DND-41 (cell line): ENCODE results near the gene SPOCK2.

Experiments used
- ATAC-seq: fragments of 200-7000 bp; cut with Tn5 transposase; 3 replicates; pipeline ENCODE4 v1.9.1; 2021; ENCODE audit warnings: low read depth; ENCODE audit not compliant: insufficient read depth
- DNase-seq: peaks from one replicate; pipeline ENCODE4 v3.0.0-alpha.2; 2020
- H2AFZ ChIP-seq: 2 replicates; pipeline ENCODE4 v1.6.0; 2012; ENCODE audit warnings: low read depth, low read length
- H3K27ac ChIP-seq: 2 replicates; pipeline ENCODE4 v1.5.1; 2012; ENCODE audit warnings: low read length, inconsistent platforms
- H3K27me3 ChIP-seq: fragments of 200-600 bp; sonication (generic); 2 replicates; pipeline ENCODE4 v1.6.0; 2012; ENCODE audit warnings: low read length, mild to moderate bottlenecking, inconsistent platforms; ENCODE audit not compliant: insufficient read depth, poor library complexity
- H3K36me3 ChIP-seq: 2 replicates; pipeline ENCODE4 v1.5.1; 2012; ENCODE audit warnings: low read length, inconsistent platforms; ENCODE audit not compliant: insufficient read depth
- H3K4me1 ChIP-seq: 2 replicates; pipeline ENCODE4 v1.5.1; 2012; ENCODE audit warnings: mild to moderate bottlenecking, low read length; ENCODE audit not compliant: insufficient read depth
- H3K4me2 ChIP-seq: 2 replicates; pipeline ENCODE4 v1.6.0; 2012; ENCODE audit warnings: mild to moderate bottlenecking, moderate library complexity, low read length, inconsistent platforms; ENCODE audit not compliant: insufficient read depth
- H3K4me3 ChIP-seq, 2 experiments: fragments of 200-600 bp in 1 of 2; shearing (Covaris generic) in 1 of 2; 2 replicates each; pipeline ENCODE4 v1.5.1; 2012 to 2016; ENCODE audit warnings: inconsistent platforms in 2 of 2, low read length in 2 of 2, mild to moderate bottlenecking in 2 of 2, low read depth in 1 of 2, moderate library complexity in 1 of 2
- H3K79me2 ChIP-seq: 2 replicates; pipeline ENCODE4 v1.6.0; 2012; ENCODE audit warnings: low read length, inconsistent platforms; ENCODE audit not compliant: insufficient read depth
- H3K9ac ChIP-seq: 2 replicates; pipeline ENCODE4 v1.6.0; 2012; ENCODE audit warnings: low read depth, mild to moderate bottlenecking, inconsistent platforms, low read length, moderate library complexity
- H3K9me3 ChIP-seq: 2 replicates; pipeline ENCODE4 v1.5.1; 2012; ENCODE audit warnings: low read length, moderate library complexity, mild to moderate bottlenecking, inconsistent platforms; ENCODE audit not compliant: insufficient read depth, severe bottlenecking
- H4K20me1 ChIP-seq: 2 replicates; pipeline ENCODE4 v1.6.0; 2012; ENCODE audit warnings: low read length; ENCODE audit not compliant: insufficient read depth
- CTCF ChIP-seq: IDR thresholded peaks from 2 replicates; pipeline ENCODE4 v1.5.1; 2012; ENCODE audit warnings: borderline replicate concordance, low read length, moderate library complexity, mild to moderate bottlenecking; ENCODE audit not compliant: poor library complexity, severe bottlenecking; ENCODE audit errors: extremely low read depth
- EZH2 ChIP-seq: IDR thresholded peaks from 3 replicates; pipeline ENCODE4 v1.6.1; 2012; ENCODE audit warnings: borderline replicate concordance, low read depth, mild to moderate bottlenecking, moderate library complexity, low read length, inconsistent platforms; ENCODE audit not compliant: severe bottlenecking

Gene SPOCK2

GRCh38 chr10:72098836-72099599, 10.7 kb upstream of the SPOCK2 start:
- ATAC-seq = no peak

GRCh38 chr10:72098301-72098835, 10.0 kb upstream of the SPOCK2 start:
- H4K20me1 ChIP-seq = no peaks in the 10 kb centered on the region
- no peak overlapping the region for H3K4me3 ChIP-seq
- H3K9ac ChIP-seq = no peak overlapping the region
- no peaks in the 10 kb centered on the region for H3K9me3 ChIP-seq
- no peaks in the 10 kb centered on the region for H3K79me2 ChIP-seq
- no peak overlapping the region for H3K27ac ChIP-seq
- H3K36me3 ChIP-seq = peaks cover 37% of the 10 kb centered on the region
- no peak overlapping the region for H3K4me2 ChIP-seq
- no peaks in the 10 kb centered on the region for H3K4me1 ChIP-seq
- TF ChIP-seq CTCF = no peak
- TF ChIP-seq EZH2 = no peak
- ATAC-seq (no peak), DNase-seq (no peak)
- H3K27me3 ChIP-seq = no peaks in the 10 kb centered on the region
- H2AFZ ChIP-seq = no peak overlapping the region

More at GRCh38 chr10:72098836-72099599, 10.7 kb upstream of the SPOCK2 start:
- Histone ChIP-seq H3K9me3 (no peaks in the 10 kb centered on the region), H3K4me2 (no peak overlapping the region), H2AFZ (no peak overlapping the region), H3K27me3 (no peaks in the 10 kb centered on the region), H3K9ac (no peak overlapping the region), H3K4me3 (no peak overlapping the region), H4K20me1 (no peaks in the 10 kb centered on the region), H3K4me1 (no peaks in the 10 kb centered on the region), H3K79me2 (no peaks in the 10 kb centered on the region), H3K36me3 (peaks cover 37% of the 10 kb centered on the region), H3K27ac (no peak overlapping the region)
- DNase-seq = no peak
- TF ChIP-seq CTCF (no peak), EZH2 (no peak)

GRCh38 chr10:72097448-72098300, 9.3 kb upstream of the SPOCK2 start:
- Histone ChIP-seq H3K9me3 (no peaks in the 10 kb centered on the region), H3K4me1 (no peaks in the 10 kb centered on the region), H3K36me3 (peaks cover 37% of the 10 kb centered on the region), H3K9ac (no peak overlapping the region), H4K20me1 (no peaks in the 10 kb centered on the region), H3K4me2 (no peak overlapping the region), H3K79me2 (no peaks in the 10 kb centered on the region), H3K27me3 (no peaks in the 10 kb centered on the region), H3K27ac (no peak overlapping the region), H2AFZ (no peak overlapping the region), H3K4me3 (no peak overlapping the region)
- no peak for TF ChIP-seq CTCF
- DNase-seq (no peak), ATAC-seq (no peak)
